Measurements from ENCODE around the gene ORM1.

The ORM1 gene

DNA sequence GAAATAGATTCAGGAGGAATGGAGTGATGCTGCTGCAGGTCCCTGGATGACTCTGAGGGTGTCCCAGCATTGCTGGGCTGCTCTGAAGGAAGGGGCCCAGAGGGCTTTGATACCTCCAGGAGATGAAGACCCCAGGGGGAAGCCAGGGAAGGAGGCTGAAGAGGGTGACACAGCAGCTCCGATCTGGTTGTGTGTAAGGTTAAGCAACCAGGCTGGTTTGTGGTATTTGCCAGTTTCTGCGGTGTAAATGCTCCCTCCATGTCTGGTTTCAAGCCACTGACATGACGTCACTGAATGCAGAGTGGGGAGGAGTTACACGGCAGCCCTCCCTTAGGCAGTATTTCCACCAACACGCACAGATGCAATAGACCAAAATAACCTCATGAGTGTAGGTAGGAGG is 40.0 kb upstream of the ORM1 start (continued):
- TF ChIP-seq, protein P1, sequence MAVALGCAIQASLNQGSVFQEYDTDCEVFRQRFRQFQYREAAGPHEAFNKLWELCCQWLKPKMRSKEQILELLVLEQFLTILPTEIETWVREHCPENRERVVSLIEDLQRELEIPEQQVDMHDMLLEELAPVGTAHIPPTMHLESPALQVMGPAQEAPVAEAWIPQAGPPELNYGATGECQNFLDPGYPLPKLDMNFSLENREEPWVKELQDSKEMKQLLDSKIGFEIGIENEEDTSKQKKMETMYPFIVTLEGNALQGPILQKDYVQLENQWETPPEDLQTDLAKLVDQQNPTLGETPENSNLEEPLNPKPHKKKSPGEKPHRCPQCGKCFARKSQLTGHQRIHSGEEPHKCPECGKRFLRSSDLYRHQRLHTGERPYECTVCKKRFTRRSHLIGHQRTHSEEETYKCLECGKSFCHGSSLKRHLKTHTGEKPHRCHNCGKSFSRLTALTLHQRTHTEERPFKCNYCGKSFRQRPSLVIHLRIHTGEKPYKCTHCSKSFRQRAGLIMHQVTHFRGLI (tag by site-specific recombination; IDR thresholded peaks at IDR 0.05), result no peak

DNA sequence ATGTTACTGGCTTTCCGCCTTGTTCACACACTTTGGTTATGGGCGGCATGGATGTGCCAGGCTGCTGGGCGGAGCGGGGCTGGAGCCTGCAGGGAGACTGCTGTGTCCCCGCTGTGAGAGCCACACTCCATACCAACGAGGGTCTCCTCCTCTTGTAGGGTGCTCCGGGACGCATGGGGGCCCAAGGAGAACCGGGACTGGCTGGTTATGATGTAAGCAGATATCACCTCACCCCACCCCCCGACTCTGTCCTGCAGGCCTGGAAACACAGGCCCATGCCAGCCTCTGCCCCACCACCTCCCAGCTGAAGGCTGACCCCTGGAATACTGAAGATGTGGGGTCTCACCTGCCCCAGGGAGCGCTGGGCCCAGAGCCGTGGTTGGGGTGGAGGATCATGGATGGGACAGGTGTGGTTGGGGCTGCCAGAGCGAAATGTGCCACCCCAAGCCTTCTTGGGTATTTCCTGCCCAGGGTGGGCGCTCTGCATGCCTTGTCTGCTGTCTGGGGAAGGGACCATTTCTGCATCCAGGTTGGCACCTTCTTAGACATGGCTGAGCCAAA is 39.3 kb upstream of the ORM1 start:
- H3K4me3 ChIP-seq (ENCODE audit: low read depth, low read length), result no peak overlapping the region
- TF ChIP-seq OVOL3 (tag by site-specific recombination; IDR thresholded peaks at IDR 0.05) (no peak), ZNF37A (tag by site-specific recombination; IDR thresholded peaks at IDR 0.05) (no peak), ZNF670 (tag by site-specific recombination; IDR thresholded peaks at IDR 0.05; ENCODE audit: low read depth) (no peak), ZNF555 (tag by site-specific recombination; conservative IDR thresholded peaks at IDR 0.05) (no peak), ZNF16 (tag by site-specific recombination; IDR thresholded peaks at IDR 0.05; ENCODE audit: low read depth) (no peak), ZFP69B (tag by site-specific recombination; IDR thresholded peaks at IDR 0.05) (no peak), ZNF2 (tag by site-specific recombination; IDR thresholded peaks at IDR 0.05) (no peak), ZNF654 (tag by site-specific recombination; IDR thresholded peaks at IDR 0.05; ENCODE audit: low read depth) (no peak), KLF9 (tag by site-specific recombination; IDR thresholded peaks at IDR 0.05; ENCODE audit: low read depth) (no peak), TCF7L2 (IDR thresholded peaks at IDR 0.05; ENCODE audit: borderline replicate concordance, low read depth, low read length) (no peak), ZNF544 (tag by site-specific recombination; IDR thresholded peaks at IDR 0.05) (no peak), ZNF341 (tag by site-specific recombination; IDR thresholded peaks at IDR 0.05; ENCODE audit: low read depth) (no peak), BCL11B (tag by site-specific recombination; IDR thresholded peaks at IDR 0.05; ENCODE audit: low read depth) (no peak), TRIM28 (IDR thresholded peaks at IDR 0.05; ENCODE audit: borderline replicate concordance, low read length) (no peak), ZBTB20 (tag by site-specific recombination; IDR thresholded peaks at IDR 0.05) (no peak), WT1 (tag by site-specific recombination; IDR thresholded peaks at IDR 0.05) (no peak)
- TF ChIP-seq, protein P2, sequence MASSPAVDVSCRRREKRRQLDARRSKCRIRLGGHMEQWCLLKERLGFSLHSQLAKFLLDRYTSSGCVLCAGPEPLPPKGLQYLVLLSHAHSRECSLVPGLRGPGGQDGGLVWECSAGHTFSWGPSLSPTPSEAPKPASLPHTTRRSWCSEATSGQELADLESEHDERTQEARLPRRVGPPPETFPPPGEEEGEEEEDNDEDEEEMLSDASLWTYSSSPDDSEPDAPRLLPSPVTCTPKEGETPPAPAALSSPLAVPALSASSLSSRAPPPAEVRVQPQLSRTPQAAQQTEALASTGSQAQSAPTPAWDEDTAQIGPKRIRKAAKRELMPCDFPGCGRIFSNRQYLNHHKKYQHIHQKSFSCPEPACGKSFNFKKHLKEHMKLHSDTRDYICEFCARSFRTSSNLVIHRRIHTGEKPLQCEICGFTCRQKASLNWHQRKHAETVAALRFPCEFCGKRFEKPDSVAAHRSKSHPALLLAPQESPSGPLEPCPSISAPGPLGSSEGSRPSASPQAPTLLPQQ (tag by site-specific recombination; IDR thresholded peaks at IDR 0.05), result no peak
- TF ChIP-seq, protein P3, sequence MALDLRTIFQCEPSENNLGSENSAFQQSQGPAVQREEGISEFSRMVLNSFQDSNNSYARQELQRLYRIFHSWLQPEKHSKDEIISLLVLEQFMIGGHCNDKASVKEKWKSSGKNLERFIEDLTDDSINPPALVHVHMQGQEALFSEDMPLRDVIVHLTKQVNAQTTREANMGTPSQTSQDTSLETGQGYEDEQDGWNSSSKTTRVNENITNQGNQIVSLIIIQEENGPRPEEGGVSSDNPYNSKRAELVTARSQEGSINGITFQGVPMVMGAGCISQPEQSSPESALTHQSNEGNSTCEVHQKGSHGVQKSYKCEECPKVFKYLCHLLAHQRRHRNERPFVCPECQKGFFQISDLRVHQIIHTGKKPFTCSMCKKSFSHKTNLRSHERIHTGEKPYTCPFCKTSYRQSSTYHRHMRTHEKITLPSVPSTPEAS (tag by site-specific recombination; IDR thresholded peaks at IDR 0.05), result no peak
- no peaks in the 10 kb centered on the region for H3K4me1 ChIP-seq (ENCODE audit: control insufficient read depth, insufficient read depth, low read length)
- POLR2A ChIA-PET, result no interaction called here
- H3K9me3 ChIP-seq (ENCODE audit: control insufficient read depth, insufficient read depth, low read depth, low read length), result no peaks in the 10 kb centered on the region
- H3K27ac ChIP-seq (ENCODE audit: extremely low read depth, low read depth, low read length), result no peak overlapping the region
- CTCF ChIA-PET, result interaction anchor here (0.7 to 1.1 kb wide), 2 partner anchors 86 to 201 kb away, joined by 3 to 5 read pairs; no protein-coding TSS in a partner anchor
- H3K36me3 ChIP-seq (ENCODE audit: control insufficient read depth in 2 of 2, insufficient read depth in 1 of 2, low read length in 2 of 2), result peaks cover 0 to 5% of the 10 kb centered on the region in 2 experiments; a peak in 1 of 3 replicates

DNA sequence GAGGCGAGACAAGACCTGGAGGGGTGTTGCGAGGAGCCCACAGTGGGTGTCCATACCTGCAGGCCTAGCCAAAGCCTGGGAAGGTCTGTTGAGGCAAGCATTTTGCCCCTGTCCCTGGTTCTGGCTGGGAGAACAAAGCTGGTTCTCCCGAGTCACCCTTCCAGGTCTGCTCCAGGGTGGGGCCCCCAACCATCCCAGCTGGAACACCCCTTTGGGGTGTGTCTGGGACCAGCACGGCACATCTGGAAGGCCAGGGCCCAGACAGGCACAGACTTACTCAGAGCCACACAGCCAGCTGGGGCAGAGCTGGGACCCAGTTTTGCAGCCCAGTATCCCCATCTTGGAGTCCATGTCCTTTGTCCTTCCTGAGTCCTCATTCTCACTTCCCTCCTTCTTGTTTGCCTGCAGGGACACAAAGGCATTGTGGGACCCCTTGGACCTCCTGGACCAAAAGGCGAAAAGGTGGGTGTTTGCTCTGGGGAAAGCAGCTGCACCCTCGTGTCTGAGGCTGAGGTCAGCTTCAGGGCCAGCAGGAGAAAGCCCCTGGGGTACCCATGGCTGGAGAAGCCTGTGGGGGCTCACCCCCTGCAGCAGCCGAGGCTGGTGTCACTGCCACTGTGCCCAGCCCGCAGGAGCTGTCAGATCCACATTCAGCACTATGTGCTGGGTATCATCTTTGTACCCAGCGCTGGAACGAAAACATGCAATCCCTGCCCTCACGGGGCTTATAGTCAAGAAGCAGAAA is 38.4 kb upstream of the ORM1 start:
- H3K27ac ChIP-seq (ENCODE audit: extremely low read depth, low read depth, low read length), result no peak overlapping the region
- H3K9me3 ChIP-seq (ENCODE audit: control insufficient read depth, insufficient read depth, low read depth, low read length), result no peaks in the 10 kb centered on the region
- POLR2A ChIA-PET, result no interaction called here
- no peak for TF ChIP-seq ZNF175 (tag by site-specific recombination; IDR thresholded peaks at IDR 0.05)
- TF ChIP-seq ZNF549 (tag by site-specific recombination; IDR thresholded peaks at IDR 0.05), result no peak
- no peak for TF ChIP-seq GFI1B (tag by site-specific recombination; IDR thresholded peaks at IDR 0.05)
- TF ChIP-seq, protein P4, sequence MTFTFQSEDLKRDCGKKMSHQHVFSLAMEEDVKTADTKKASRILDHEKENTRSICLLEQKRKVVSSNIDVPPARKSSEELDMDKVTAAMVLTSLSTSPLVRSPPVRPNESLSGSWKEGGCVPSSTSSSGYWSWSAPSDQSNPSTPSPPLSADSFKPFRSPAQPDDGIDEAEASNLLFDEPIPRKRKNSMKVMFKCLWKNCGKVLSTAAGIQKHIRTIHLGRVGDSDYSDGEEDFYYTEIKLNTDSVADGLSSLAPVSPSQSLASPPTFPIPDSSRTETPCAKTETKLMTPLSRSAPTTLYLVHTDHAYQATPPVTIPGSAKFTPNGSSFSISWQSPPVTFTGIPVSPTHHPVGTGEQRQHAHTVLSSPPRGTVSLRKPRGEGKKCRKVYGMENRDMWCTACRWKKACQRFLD (tag by site-specific recombination; IDR thresholded peaks at IDR 0.05), result no peak
- TF ChIP-seq ZNF610 (tag by site-specific recombination; IDR thresholded peaks at IDR 0.05; ENCODE audit: borderline replicate concordance), result no peak
- peaks cover 0 to 5% of the 10 kb centered on the region in 2 experiments; a peak in 1 of 3 replicates for H3K36me3 ChIP-seq (ENCODE audit: control insufficient read depth in 2 of 2, insufficient read depth in 1 of 2, low read length in 2 of 2)
- no peak overlapping the region for H3K4me3 ChIP-seq (ENCODE audit: low read depth, low read length)
- CTCF ChIA-PET, result interaction anchor here (0.5 to 1.6 kb wide), 3 partner anchors 68 to 1028 kb away, joined by 3 to 5 read pairs (median 3); no protein-coding TSS in a partner anchor
- no peaks in the 10 kb centered on the region for H3K4me1 ChIP-seq (ENCODE audit: control insufficient read depth, insufficient read depth, low read length)

Measured in HEK293 (cell line).